Endothelial cell of umbilical vein (primary cell): ENCODE measurements around the gene KIF3A. TPM values are rescaled to one million over a fixed set of nuclear protein-coding genes. Genes with fewer than 3 reads are reported as not detected.

Experiments
- BruUV-seq: library from RNA; stranded (reverse); fragments of 400-500 nt; replicated peaks from 2 replicates; lab custom pipeline; 2021; lab: Mats Ljungman, UMichigan
- CTCF ChIA-PET: fragments of 300-600, 350-600 bp; sonication (Branson Sonifier 250); formaldehyde crosslinking; loops from one replicate; lab custom pipeline; 2021; ENCODE audit warnings: antibody characterized with exemption, inconsistent platforms; lab: Charles Lee
- POLR2A ChIA-PET: fragments of 300-600, 350-600 bp; sonication (Branson Sonifier 250); formaldehyde crosslinking; loops from one replicate; lab custom pipeline; 2021; ENCODE audit warnings: antibody characterized with exemption, inconsistent platforms; lab: Charles Lee
- DNase-seq: peaks from one replicate; pipeline ENCODE4 v3.0.0-alpha.2; 2011; ENCODE audit warnings: low read depth, low spot score
- FAIRE-seq: peaks from 2 replicates; lab custom pipeline; 2011; peaks lifted over from hg19 to GRCh38; lab: Jason Lieb, UNC
- H2AFZ ChIP-seq: 2 replicates; pipeline ENCODE4 v1.6.0; 2012; ENCODE audit warnings: low read depth, low read length, control low read depth, inconsistent platforms
- H3K27ac ChIP-seq: 2 replicates; pipeline ENCODE4 v1.5.1; 2011; ENCODE audit warnings: low read depth, mild to moderate bottlenecking, control low read depth, low read length, moderate library complexity; ENCODE audit not compliant: insufficient read depth
- H3K27me3 ChIP-seq, 2 experiments: 2 replicates each; pipeline versions ENCODE4 v1.6.0 to v1.6.1; 2011; ENCODE audit warnings: low read length in 2 of 2, mixed read lengths in 1 of 2; ENCODE audit not compliant: control insufficient read depth in 2 of 2, insufficient read depth in 2 of 2
- H3K36me3 ChIP-seq, 2 experiments: 2 replicates in 1 of 2; 3 replicates in 1 of 2; pipeline ENCODE4 v1.5.1; 2011; ENCODE audit warnings: low read length in 2 of 2, mild to moderate bottlenecking in 1 of 2, moderate library complexity in 1 of 2; ENCODE audit not compliant: control insufficient read depth in 2 of 2, insufficient read depth in 2 of 2; ENCODE audit errors: extremely low read depth in 1 of 2
- H3K4me1 ChIP-seq: 3 replicates; pipeline ENCODE4 v1.5.1; 2011; ENCODE audit warnings: mild to moderate bottlenecking, low read length; ENCODE audit not compliant: control insufficient read depth, insufficient read depth; ENCODE audit errors: extremely low read depth
- H3K4me2 ChIP-seq: 2 replicates; pipeline ENCODE4 v1.6.1; 2011; ENCODE audit warnings: low read length, control low read depth, mixed read lengths; ENCODE audit not compliant: insufficient read depth
- H3K4me3 ChIP-seq, 3 experiments: fragments of 200-600 bp in 1 of 3; sonication (generic), shearing (Covaris generic) in 1 of 3; replicated peaks in 1 of 3; 2 replicates each; pipeline ENCODE4 v1.5.1; 2011 to 2016; ENCODE audit warnings: control low read depth in 3 of 3, low read length in 3 of 3, mild to moderate bottlenecking in 2 of 3, inconsistent platforms in 1 of 3, low read depth in 1 of 3, moderate library complexity in 1 of 3; ENCODE audit not compliant: insufficient read depth in 1 of 3
- H3K79me2 ChIP-seq: 2 replicates; pipeline ENCODE4 v1.6.0; 2012; ENCODE audit warnings: low read length, inconsistent platforms; ENCODE audit not compliant: control insufficient read depth, insufficient read depth
- H3K9ac ChIP-seq: replicated peaks from 2 replicates; pipeline ENCODE3; 2011; ENCODE audit warnings: low read length, control low read depth; ENCODE audit not compliant: insufficient read depth; ENCODE audit errors: extremely low read depth
- H3K9me1 ChIP-seq: replicated peaks from 3 replicates; pipeline ENCODE4 v1.6.0; 2011; ENCODE audit warnings: mild to moderate bottlenecking, low read length; ENCODE audit not compliant: control insufficient read depth, insufficient read depth; ENCODE audit errors: extremely low read depth
- H3K9me3 ChIP-seq: replicated peaks from 2 replicates; pipeline ENCODE4 v1.5.1; 2012; ENCODE audit warnings: low read length, inconsistent platforms; ENCODE audit not compliant: control insufficient read depth, insufficient read depth
- H4K20me1 ChIP-seq: replicated peaks from 2 replicates; pipeline ENCODE3; 2011; ENCODE audit warnings: mild to moderate bottlenecking, low read length; ENCODE audit not compliant: control insufficient read depth, insufficient read depth; ENCODE audit errors: extremely low read depth
- EZH2 ChIP-seq: IDR thresholded peaks from 2 replicates; pipeline ENCODE4 v1.6.1; 2012; ENCODE audit warnings: borderline replicate concordance, low read depth, mild to moderate bottlenecking, moderate library complexity, low read length, inconsistent platforms; ENCODE audit not compliant: severe bottlenecking
- FOS ChIP-seq: IDR thresholded peaks from 2 replicates; pipeline ENCODE4 v1.6.1; 2011; ENCODE audit warnings: mild to moderate bottlenecking, low read length, moderate library complexity, borderline replicate concordance; ENCODE audit not compliant: insufficient read depth
- GATA2 ChIP-seq: IDR thresholded peaks from 2 replicates; pipeline ENCODE4 v1.7.0; 2011; ENCODE audit warnings: low read depth, mild to moderate bottlenecking, moderate library complexity, mixed read lengths, low read length; ENCODE audit not compliant: insufficient read length, insufficient read depth
- JUN ChIP-seq: IDR thresholded peaks from 2 replicates; pipeline ENCODE4 v1.6.1; 2011; ENCODE audit warnings: borderline replicate concordance, low read depth; ENCODE audit not compliant: insufficient read length, insufficient read depth
- MYC ChIP-seq: IDR thresholded peaks from one replicate; pipeline ENCODE4 v1.6.1; 2011; ENCODE audit warnings: mild to moderate bottlenecking, low read depth, low read length
- POLR2A ChIP-seq: IDR thresholded peaks from 2 replicates; pipeline ENCODE4 v1.6.1; 2012; ENCODE audit warnings: low read depth, mild to moderate bottlenecking, control low read depth, low read length
- POLR2AphosphoS5 ChIP-seq: IDR thresholded peaks from 2 replicates; pipeline ENCODE4 v1.6.1; 2012; ENCODE audit warnings: low read depth, mild to moderate bottlenecking, control low read depth, low read length, moderate library complexity; ENCODE audit not compliant: insufficient read depth
- dilution Hi-C: fragments of 300-500 bp; cut with MboI; formaldehyde crosslinking; loops from one replicate; pipeline ENCODE4 v1.15.0; 2019; ENCODE audit warnings: low sequenced_read_pairs; ENCODE audit not compliant: extremely low pct_ligation_motif_present
- intact Hi-C: fragments of 100-400 bp; cut with micrococcal nuclease; formaldehyde crosslinking; loops from one replicate; pipeline ENCODE4 v1.10.0; 2022
- polyA plus RNA-seq, 4 experiments: library from polyadenylated mRNA; depleted of rRNA in 3 of 4; stranded (reverse) in 3 of 4; unstranded in 1 of 4; fragments of >200 nt; gene quantifications; 2 replicates each; pipeline versions ENCODE4 v1.2.1 to v1.2.3, GENCODE V29; 2011 to 2012; ENCODE audit warnings: missing spikeins in 1 of 4
- total RNA-seq: library from RNA; stranded (reverse); gene quantifications from 2 replicates; pipeline ENCODE4 v1.2.3, GENCODE V29; 2021
- TF ChIP-seq, protein P1 (sequence below): IDR thresholded peaks from 2 replicates; pipeline ENCODE4 v1.6.1; 2011; ENCODE audit not compliant: insufficient read depth, insufficient read length
- TF ChIP-seq, protein P2 (sequence below), 2 donors: IDR thresholded peaks; 1 replicate in 1 of 2; 2 replicates in 1 of 2; pipeline ENCODE4 v1.5.1; 2011; ENCODE audit warnings: low read length in 2 of 2, mild to moderate bottlenecking in 2 of 2, moderate library complexity in 2 of 2, control low read depth in 1 of 2, inconsistent platforms in 1 of 2, low read depth in 1 of 2; ENCODE audit not compliant: insufficient read depth in 1 of 2; ENCODE audit errors: extremely low read depth in 1 of 2

The KIF3A gene
- total and polyA plus RNA-seq, 2 donors (not counting 3 experiments of a cell fraction or from before 2014, with no cell fraction given): 3.3 to 11.2 TPM

GRCh38 chr5:132651838-132652469 is 85.4 kb downstream of the KIF3A start:
- no peak for TF ChIP-seq GATA2
- no peak for TF ChIP-seq MYC
- TF ChIP-seq POLR2AphosphoS5: no peak
- TF ChIP-seq, protein P1, sequence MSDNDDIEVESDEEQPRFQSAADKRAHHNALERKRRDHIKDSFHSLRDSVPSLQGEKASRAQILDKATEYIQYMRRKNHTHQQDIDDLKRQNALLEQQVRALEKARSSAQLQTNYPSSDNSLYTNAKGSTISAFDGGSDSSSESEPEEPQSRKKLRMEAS: no peak
- TF ChIP-seq JUN: no peak
- TF ChIP-seq, protein P2, sequence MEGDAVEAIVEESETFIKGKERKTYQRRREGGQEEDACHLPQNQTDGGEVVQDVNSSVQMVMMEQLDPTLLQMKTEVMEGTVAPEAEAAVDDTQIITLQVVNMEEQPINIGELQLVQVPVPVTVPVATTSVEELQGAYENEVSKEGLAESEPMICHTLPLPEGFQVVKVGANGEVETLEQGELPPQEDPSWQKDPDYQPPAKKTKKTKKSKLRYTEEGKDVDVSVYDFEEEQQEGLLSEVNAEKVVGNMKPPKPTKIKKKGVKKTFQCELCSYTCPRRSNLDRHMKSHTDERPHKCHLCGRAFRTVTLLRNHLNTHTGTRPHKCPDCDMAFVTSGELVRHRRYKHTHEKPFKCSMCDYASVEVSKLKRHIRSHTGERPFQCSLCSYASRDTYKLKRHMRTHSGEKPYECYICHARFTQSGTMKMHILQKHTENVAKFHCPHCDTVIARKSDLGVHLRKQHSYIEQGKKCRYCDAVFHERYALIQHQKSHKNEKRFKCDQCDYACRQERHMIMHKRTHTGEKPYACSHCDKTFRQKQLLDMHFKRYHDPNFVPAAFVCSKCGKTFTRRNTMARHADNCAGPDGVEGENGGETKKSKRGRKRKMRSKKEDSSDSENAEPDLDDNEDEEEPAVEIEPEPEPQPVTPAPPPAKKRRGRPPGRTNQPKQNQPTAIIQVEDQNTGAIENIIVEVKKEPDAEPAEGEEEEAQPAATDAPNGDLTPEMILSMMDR (IDR thresholded peaks at IDR 0.05; ENCODE audit: extremely low read depth in 1 of 2, insufficient read depth in 1 of 2, low read depth in 1 of 2, low read length in 2 of 2): no peak
- TF ChIP-seq FOS: no peak
- no peak for TF ChIP-seq POLR2A
- no peak for TF ChIP-seq EZH2
- no peak for FAIRE-seq

More at GRCh38 chr5:132651838-132652469, 85.4 kb downstream of the KIF3A start:
- Histone ChIP-seq H3K9me3 (no peaks in the 10 kb centered on the region), H2AFZ (no peak overlapping the region), H3K79me2 (no peaks in the 10 kb centered on the region), H4K20me1 (no peaks in the 10 kb centered on the region), H3K36me3 (no peaks in the 10 kb centered on the region), H3K9ac (no peak overlapping the region), H3K4me2 (no peak overlapping the region), H3K27me3 (peaks cover 6 to 8% of the 10 kb centered on the region in 2 experiments), H3K27ac (no peak overlapping the region), H3K9me1 (no peaks in the 10 kb centered on the region), H3K4me3 (no peak overlapping the region), H3K4me1 (peaks cover 9% of the 10 kb centered on the region)
- CTCF ChIA-PET: no interaction called here
- POLR2A ChIA-PET: no interaction called here
- dilution Hi-C loops (no loop called here), intact Hi-C loops (no loop called here)
- BruUV-seq: no TSS peak
- DNase-seq: no peak
